Muscle layer of duodenum (tissue), 2 donors: ENCODE data around the gene ZNF440.
A peak's percentile ranks its signal among the peaks of the same experiment; 100 is the strongest.
"Not testable (repeated sequence)": the region's sequence is repeated elsewhere in the genome, so short reads cannot be mapped to it uniquely, and the experiment has no call there.

ENCODE experiments used
- H3K27ac ChIP-seq: one replicate; pipeline ENCODE4 v1.7.0; 2013; ENCODE audit warnings: mild to moderate bottlenecking, low read length
- H3K27me3 ChIP-seq: one replicate; pipeline ENCODE4 v1.7.0; 2013; ENCODE audit warnings: low read depth, mild to moderate bottlenecking, control low read depth, low read length
- H3K36me3 ChIP-seq, 2 donors: one replicate each; pipeline ENCODE4 v1.7.0; 2013; ENCODE audit warnings: low read length in 2 of 2, control low read depth in 1 of 2, mild to moderate bottlenecking in 1 of 2; ENCODE audit not compliant: insufficient read depth in 2 of 2, control insufficient read depth in 1 of 2
- H3K4me1 ChIP-seq, 2 donors: one replicate each; pipeline ENCODE4 v1.7.0; 2013; ENCODE audit warnings: low read length in 2 of 2, mild to moderate bottlenecking in 2 of 2, control low read depth in 1 of 2, moderate library complexity in 1 of 2; ENCODE audit not compliant: insufficient read depth in 2 of 2, control insufficient read depth in 1 of 2
- H3K4me3 ChIP-seq, 2 donors: one replicate each; pipeline ENCODE4 v1.7.0; 2013; ENCODE audit warnings: low read length in 2 of 2, low read depth in 1 of 2, mild to moderate bottlenecking in 1 of 2
- H3K9me3 ChIP-seq, 2 donors: one replicate each; pipeline ENCODE4 v1.7.0; 2013; ENCODE audit warnings: low read length in 2 of 2, control low read depth in 1 of 2, mild to moderate bottlenecking in 1 of 2; ENCODE audit not compliant: control insufficient read depth in 1 of 2
- donor health status: healthy.

The ZNF440 gene

GRCh38 chr19:11832253-11832912, 18.3 kb downstream of the ZNF440 start:
- peaks cover 21 to 37% of the 10 kb centered on the region in 2 donors for H3K9me3 ChIP-seq
- no peaks in the 10 kb centered on the region for H3K4me1 ChIP-seq
- H3K36me3 ChIP-seq, result peaks cover 24 to 51% of the 10 kb centered on the region in 2 donors
- H3K27ac ChIP-seq, result no peak overlapping the region
- H3K27me3 ChIP-seq, result no peaks in the 10 kb centered on the region
- H3K4me3 ChIP-seq, result peak overlapping the region; percentile 21 to 39

GRCh38 chr19:11833541-11833940, 19.5 kb downstream of the ZNF440 start:
- Histone ChIP-seq H3K4me1 (no peaks in the 10 kb centered on the region), H3K27ac (no peak overlapping the region), H3K36me3 (peaks cover 24 to 45% of the 10 kb centered on the region in 2 donors), H3K4me3 (peak overlapping the region in 1 of 2 donors; percentile 39), H3K9me3 (peaks cover 21 to 37% of the 10 kb centered on the region in 2 donors), H3K27me3 (no peaks in the 10 kb centered on the region)

GRCh38 chr19:11835626-11836066, 21.6 kb downstream of the ZNF440 start:
- not testable (repeated sequence) for H3K4me1 ChIP-seq, H3K4me3 ChIP-seq, H3K27ac ChIP-seq, H3K27me3 ChIP-seq
- Histone ChIP-seq H3K9me3 (peaks cover 17 to 35% of the 10 kb centered on the region in 2 donors), H3K36me3 (peaks cover 24 to 30% of the 10 kb centered on the region in 2 donors)

GRCh38 chr19:11843722-11844121, 29.6 kb downstream of the ZNF440 start:
- Histone ChIP-seq H3K9me3 (no peaks in the 10 kb centered on the region), H3K4me3 (no peak overlapping the region), H3K4me1 (peaks cover 0 to 3% of the 10 kb centered on the region in 2 donors), H3K36me3 (no peaks in the 10 kb centered on the region), H3K27ac (no peak overlapping the region), H3K27me3 (no peaks in the 10 kb centered on the region)

GRCh38 chr19:11847615-11848014, 33.5 kb downstream of the ZNF440 start:
- not testable (repeated sequence) for H3K9me3 ChIP-seq

GRCh38 chr19:11848200-11848593, 34.1 kb downstream of the ZNF440 start:
- Histone ChIP-seq H3K9me3 (no peaks in the 10 kb centered on the region), H3K4me1 (peaks cover 0 to 11% of the 10 kb centered on the region in 2 donors), H3K27ac (no peak overlapping the region), H3K4me3 (peak overlapping the region; percentile 67 to 69), H3K36me3 (no peaks in the 10 kb centered on the region), H3K27me3 (no peaks in the 10 kb centered on the region)

More at GRCh38 chr19:11847615-11848014, 33.5 kb downstream of the ZNF440 start:
- peaks cover 0 to 11% of the 10 kb centered on the region in 2 donors for H3K4me1 ChIP-seq
- not testable (repeated sequence) for H3K4me3 ChIP-seq, H3K27ac ChIP-seq, H3K27me3 ChIP-seq, H3K36me3 ChIP-seq

GRCh38 chr19:11848594-11849469, 34.8 kb downstream of the ZNF440 start, which contains the start of gene ZNF439:
Gene ZNF439 (plus strand): TSS chr19:11848726. CDS start chr19:11848868, 142 bp downstream.
- Histone ChIP-seq H3K36me3 (peaks cover 0 to under 1% of the 10 kb centered on the region in 2 donors), H3K9me3 (no peaks in the 10 kb centered on the region), H3K27me3 (no peaks in the 10 kb centered on the region), H3K4me3 (peak within 1 kb of the TSS; percentile 67 to 69), H3K27ac (no peak within 1 kb of the TSS), H3K4me1 (peaks cover 0 to 11% of the 10 kb centered on the region in 2 donors)

GRCh38 chr19:11850289-11850688, 36.2 kb downstream of the ZNF440 start:
- not testable (repeated sequence) for H3K27ac ChIP-seq, H3K9me3 ChIP-seq

GRCh38 chr19:11853358-11853757, 39.3 kb downstream of the ZNF440 start:
- peaks cover 0 to 7% of the 10 kb centered on the region in 2 donors for H3K9me3 ChIP-seq
- no peaks in the 10 kb centered on the region for H3K27me3 ChIP-seq
- peaks cover 0 to 8% of the 10 kb centered on the region in 2 donors for H3K36me3 ChIP-seq
- H3K4me1 ChIP-seq, result peaks cover 0 to 8% of the 10 kb centered on the region in 2 donors
- no peak overlapping the region for H3K27ac ChIP-seq
- no peak overlapping the region for H3K4me3 ChIP-seq

More at GRCh38 chr19:11850289-11850688, 36.2 kb downstream of the ZNF440 start:
- H3K27me3 ChIP-seq, H3K4me3 ChIP-seq, H3K36me3 ChIP-seq: not testable (repeated sequence)
- H3K4me1 ChIP-seq, result peaks cover 0 to 11% of the 10 kb centered on the region in 2 donors

GRCh38 chr19:11856596-11857250, 42.6 kb downstream of the ZNF440 start:
- Histone ChIP-seq H3K36me3 (peaks cover 0 to 11% of the 10 kb centered on the region in 2 donors), H3K9me3 (peaks cover 0 to 7% of the 10 kb centered on the region in 2 donors), H3K4me1 (no peaks in the 10 kb centered on the region), H3K27ac (no peak overlapping the region), H3K4me3 (no peak overlapping the region), H3K27me3 (no peaks in the 10 kb centered on the region)

- Histone ChIP-seq H3K9me3 (peaks cover 0 to 12% of the 10 kb centered on the region in 2 donors), H3K4me1 (no peaks in the 10 kb centered on the region), H3K27me3 (no peaks in the 10 kb centered on the region), H3K4me3 (no peak overlapping the region), H3K36me3 (peaks cover 0 to 8% of the 10 kb centered on the region in 2 donors), H3K27ac (no peak overlapping the region)
Measured at GRCh38 chr19:11860721-11861120, 46.6 kb downstream of the ZNF440 start.
